Measurements from ENCODE around the gene FRS3. TPM values are rescaled to one million over a fixed set of nuclear protein-coding genes. Genes with fewer than 3 reads are reported as not detected.

The FRS3 gene
- total and polyA plus RNA-seq, 2 of the 13 experiments (the other 11 are each of a cell fraction or from before 2014, with no cell fraction given): 3.0 to 7.4 TPM

GRCh38 chr6:41727705-41728072 is 52.0 kb downstream of the FRS3 start:
- no peaks in the 10 kb centered on the region for H3K36me3 ChIP-seq (replicated peaks in 1 of 2; ENCODE audit: control insufficient read depth in 1 of 2, insufficient read depth in 2 of 2, low read length in 2 of 2)
- DNase-seq (ENCODE audit: low spot score) (no peak), FAIRE-seq (no peak), ATAC-seq (no peak)
- TF ChIP-seq ZNF382 (CRISPR knock-in tag; IDR thresholded peaks at IDR 0.05; ENCODE audit: borderline replicate concordance) (no peak), ZNF607 (CRISPR knock-in tag; IDR thresholded peaks at IDR 0.05; ENCODE audit: borderline replicate concordance) (no peak), ZNF670 (CRISPR knock-in tag; IDR thresholded peaks at IDR 0.05; ENCODE audit: borderline replicate concordance) (no peak), ZNF589 (CRISPR knock-in tag; conservative IDR thresholded peaks at IDR 0.05) (0 out of 2 replicates have a peak, but pooled peaks have one; percentile 18), ZNF333 (CRISPR knock-in tag; IDR thresholded peaks at IDR 0.05; ENCODE audit: borderline replicate concordance) (no peak), XRCC5 (optimal IDR thresholded peaks at IDR 0.05; ENCODE audit: low read length) (peak; percentile 7), HES4 (CRISPR knock-in tag; IDR thresholded peaks at IDR 0.05; ENCODE audit: borderline replicate concordance) (no peak), ZNF883 (CRISPR knock-in tag; IDR thresholded peaks at IDR 0.05; ENCODE audit: not compliant biosample characterization) (peak; percentile 15), NFKB2 (CRISPR knock-in tag; IDR thresholded peaks at IDR 0.05; ENCODE audit: borderline replicate concordance) (peak; percentile 52; the same call in 1 of the 2 replicates), ZNF207 (IDR thresholded peaks at IDR 0.05; ENCODE audit: borderline replicate concordance) (no peak), ZC3H4 (CRISPR knock-in tag; IDR thresholded peaks at IDR 0.05; ENCODE audit: borderline replicate concordance) (no peak), EHMT2 (IDR thresholded peaks at IDR 0.05; ENCODE audit: borderline replicate concordance, low read depth, low read length) (no peak), ZNF407 (CRISPR knock-in tag; IDR thresholded peaks at IDR 0.05; ENCODE audit: not compliant biosample characterization) (no peak)
- intact Hi-C loops (cut with micrococcal nuclease; ENCODE audit: unreplicated experiment): loop anchor here (10.0 kb wide), 1 partner anchor 317 kb away; no protein-coding TSS in a partner anchor
- H3K9me3 ChIP-seq (ENCODE audit: low read length): no peaks in the 10 kb centered on the region
- H3K27me3 ChIP-seq (ENCODE audit: control insufficient read depth in 1 of 2, insufficient read depth in 2 of 2, low read length in 2 of 2): no peaks in the 10 kb centered on the region
- peak overlapping the region; percentile 34; the same call in 1 of the 2 replicates for H3K9ac ChIP-seq (ENCODE audit: insufficient read depth, low read depth, low read length)
- ChIA-PET CTCF (ENCODE audit: low intra/inter-chr PET ratio, low total read pairs) (interaction anchor here (1.3 to 1.8 kb wide), 2 partner anchors 22 to 48 kb away, joined by 3 to 4 read pairs; no protein-coding TSS in a partner anchor), POLR2A (interaction anchor here (0.7 to 1.9 kb wide), 5 partner anchors 12 to 59 kb away, joined by 3 to 6 read pairs (median 3); partner anchors contain the start of genes FRS3 and TOMM6)
- WGBS (ENCODE audit: low lambda C conversion rate): 81% methylated on average over 2 of the region's 3 CpGs
- H2AFZ ChIP-seq (ENCODE audit: low read length): no peak overlapping the region
- H3K4me3 ChIP-seq (replicated peaks in 1 of 3; ENCODE audit: insufficient read depth in 1 of 3, low read depth in 2 of 3, low read length in 3 of 3): peak overlapping the region in 1 of 3 experiments; percentile 43; a peak in 1 of 6 replicates
- no TSS peak for BruUV-seq (replicated peaks)
- H4K20me1 ChIP-seq (ENCODE audit: insufficient read depth, low read length): no peaks in the 10 kb centered on the region
- in situ Hi-C loops (cut with HindIII; ENCODE audit: extremely low pct_ligation_motif_present, low pct_unique_long_range_greater_than_20kb): no loop called here
- H3K4me1 ChIP-seq (ENCODE audit: insufficient read depth, low read length): peaks cover 62% of the 10 kb centered on the region
- peaks cover 9% of the 10 kb centered on the region for H3K79me2 ChIP-seq (ENCODE audit: insufficient read depth, low read length)
- peak overlapping the region; percentile 49 for H3K27ac ChIP-seq (ENCODE audit: extremely low read length, insufficient read depth, low read length)
- peak overlapping the region; percentile 65 for H3K4me2 ChIP-seq (ENCODE audit: low read depth, low read length)
